GM13977 (cell line): ENCODE measurements around the gene GPATCH3.

Source experiments
- DNase-seq: peaks from one replicate; pipeline ENCODE4 v3.0.0; 2012; ENCODE audit warnings: low spot score
- CTCF ChIP-seq: IDR thresholded peaks from 2 replicates; pipeline ENCODE4 v1.5.1; 2012; ENCODE audit warnings: mild to moderate bottlenecking, control low read depth; ENCODE audit not compliant: insufficient read depth; ENCODE audit errors: extremely low read depth, missing control alignments
- in situ Hi-C: fragments of 300-500 bp; cut with MboI; formaldehyde crosslinking; loops from one replicate; pipeline ENCODE4 v1.12.0; 2022; ENCODE audit warnings: low sequenced_read_pairs, low pct_unique_long_range_greater_than_20kb, mixed read lengths, inconsistent platforms; ENCODE audit not compliant: unreplicated experiment

Gene GPATCH3

GRCh38 chr1:26858160-26858559 lies 42.1 kb downstream of the GPATCH3 start:
- no peak for DNase-seq
- no peak for TF ChIP-seq CTCF
- in situ Hi-C loops = no loop called here

DNA sequence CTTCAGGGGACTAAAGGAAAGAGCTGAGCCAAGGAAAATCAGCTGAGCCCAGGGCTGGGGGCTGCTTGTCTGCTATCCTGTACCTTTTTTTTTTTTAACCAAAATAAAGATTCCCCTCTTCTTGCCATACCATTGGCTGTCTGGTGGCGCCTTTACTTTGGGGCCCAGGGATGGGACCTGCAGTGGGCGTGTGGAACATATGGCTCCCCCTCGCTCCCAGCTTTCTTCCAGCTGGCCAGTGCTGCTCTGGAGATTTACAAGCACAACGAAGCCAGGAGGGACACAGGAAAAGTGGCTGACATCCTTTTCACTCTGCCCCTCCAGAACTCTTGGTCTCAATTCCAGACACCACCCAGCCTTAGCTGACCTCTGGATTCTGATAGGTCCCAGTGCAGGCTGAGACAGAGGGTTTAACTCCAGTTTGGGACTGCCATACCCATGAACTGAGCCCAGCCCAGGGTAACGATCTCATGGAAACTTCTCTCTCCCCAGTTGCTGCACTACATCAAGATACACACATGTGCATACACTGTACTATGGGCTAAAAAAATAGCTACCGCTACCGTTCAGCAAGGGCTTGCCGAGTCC lies 42.7 kb downstream of the GPATCH3 start:
- TF ChIP-seq CTCF = no peak
- DNase-seq = no peak
- in situ Hi-C loops = no loop called here

- in situ Hi-C loops = no loop called here
- no peak for DNase-seq
- no peak for TF ChIP-seq CTCF
These were observed 43.4 kb downstream of the GPATCH3 start for GRCh38 chr1:26856604-26857469.

GRCh38 chr1:26856181-26856580 lies 44.1 kb downstream of the GPATCH3 start:
- in situ Hi-C loops = no loop called here
- no peak for DNase-seq
- no peak for TF ChIP-seq CTCF

DNA sequence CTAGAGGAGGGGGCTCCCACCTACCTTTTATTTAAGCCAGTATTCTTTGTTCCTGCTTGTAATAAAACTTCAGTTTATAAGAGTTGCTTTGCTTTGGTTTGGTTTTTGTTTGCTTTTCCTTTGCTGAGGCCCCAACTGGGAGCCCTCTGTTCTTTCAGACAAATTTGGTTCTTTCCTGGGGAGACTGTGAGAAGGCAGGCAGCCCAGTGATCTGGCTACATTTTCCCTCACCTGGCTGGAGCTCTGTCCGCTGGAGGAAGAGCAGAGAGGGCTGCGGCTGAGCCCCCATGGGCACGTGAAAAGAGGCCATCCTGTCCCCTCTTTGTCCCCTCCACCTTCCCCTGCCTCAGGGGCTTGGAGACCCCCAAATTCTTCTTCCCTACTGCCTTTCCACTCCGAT lies 44.6 kb downstream of the GPATCH3 start:
- no peak for TF ChIP-seq CTCF
- in situ Hi-C loops = no loop called here
- DNase-seq = no peak

- in situ Hi-C loops = no loop called here
- no peak for DNase-seq
- no peak for TF ChIP-seq CTCF
These were observed 45.4 kb downstream of the GPATCH3 start for GRCh38 chr1:26854906-26855305.
